ENCODE data around the gene RTKN. TPM values are rescaled to one million over a fixed set of nuclear protein-coding genes. Genes with fewer than 3 reads are reported as not detected.
A peak's percentile ranks its signal among the peaks of the same experiment; 100 is the strongest.

RTKN gene
- total and polyA plus RNA-seq, 2 of the 13 experiments (the other 11 are each of a cell fraction or from before 2014, with no cell fraction given), result 159 to 166 TPM

DNA sequence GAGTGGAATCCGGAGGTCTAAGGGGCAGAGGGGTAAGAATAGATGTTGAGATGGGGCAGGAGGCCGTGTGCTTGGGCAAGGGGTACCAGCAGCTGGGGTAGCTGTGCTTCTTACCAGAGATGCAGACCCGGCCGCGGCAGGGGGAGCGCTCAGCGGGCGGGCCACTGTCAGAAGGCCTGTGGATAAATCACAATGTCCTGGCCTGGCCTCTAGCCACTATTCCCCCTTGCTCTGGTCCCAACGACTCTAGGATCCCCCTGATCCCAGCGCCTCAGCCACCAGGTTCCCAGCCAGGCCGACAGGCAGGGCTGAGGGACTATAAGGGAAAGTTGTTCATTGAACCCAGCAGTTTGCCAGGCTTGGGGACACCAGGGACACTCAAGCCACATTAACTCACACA lies 11.2 kb downstream of the RTKN start:
- H3K27ac ChIP-seq (ENCODE audit: extremely low read length, insufficient read depth, low read length), result peak overlapping the region; percentile 80
- no peak for FAIRE-seq
- TF ChIP-seq ZNF292 (CRISPR knock-in tag; IDR thresholded peaks at IDR 0.05; ENCODE audit: borderline replicate concordance, low read depth) (no peak), JUNB (CRISPR knock-in tag; IDR thresholded peaks at IDR 0.05; ENCODE audit: borderline replicate concordance) (no peak), PRDM10 (CRISPR knock-in tag; IDR thresholded peaks at IDR 0.05; ENCODE audit: low read depth) (no peak), ZNF160 (CRISPR knock-in tag; IDR thresholded peaks at IDR 0.05) (0 out of 2 replicates have a peak, but pooled peaks have one; percentile 18), ZNF713 (CRISPR knock-in tag; IDR thresholded peaks at IDR 0.05) (0 out of 2 replicates have a peak, but pooled peaks have one; percentile 21), EED (CRISPR knock-in tag; IDR thresholded peaks at IDR 0.05) (peak; percentile 67; the same call in 1 of the 2 replicates), CEBPG (CRISPR knock-in tag; IDR thresholded peaks at IDR 0.05) (no peak), NFE2L1 (CRISPR knock-in tag; IDR thresholded peaks at IDR 0.05; ENCODE audit: borderline replicate concordance) (no peak), YEATS4 (CRISPR knock-in tag; IDR thresholded peaks at IDR 0.05; ENCODE audit: borderline replicate concordance) (no peak), KLF13 (CRISPR knock-in tag; IDR thresholded peaks at IDR 0.05) (0 out of 2 replicates have a peak, but pooled peaks have one; percentile 10), ZNF256 (CRISPR knock-in tag; conservative IDR thresholded peaks at IDR 0.05) (no peak), ZBTB42 (CRISPR knock-in tag; IDR thresholded peaks at IDR 0.05) (no peak), ZNF138 (CRISPR knock-in tag; IDR thresholded peaks at IDR 0.05; ENCODE audit: low read depth) (no peak), ZNF333 (CRISPR knock-in tag; IDR thresholded peaks at IDR 0.05; ENCODE audit: borderline replicate concordance) (no peak), POLR2AphosphoS2 (IDR thresholded peaks at IDR 0.05; ENCODE audit: low read depth, low read length) (no peak), YY1 (IDR thresholded peaks at IDR 0.05; ENCODE audit: insufficient read depth, insufficient replicate concordance, low read depth, low read length) (no peak)
- TF ChIP-seq, protein P1, sequence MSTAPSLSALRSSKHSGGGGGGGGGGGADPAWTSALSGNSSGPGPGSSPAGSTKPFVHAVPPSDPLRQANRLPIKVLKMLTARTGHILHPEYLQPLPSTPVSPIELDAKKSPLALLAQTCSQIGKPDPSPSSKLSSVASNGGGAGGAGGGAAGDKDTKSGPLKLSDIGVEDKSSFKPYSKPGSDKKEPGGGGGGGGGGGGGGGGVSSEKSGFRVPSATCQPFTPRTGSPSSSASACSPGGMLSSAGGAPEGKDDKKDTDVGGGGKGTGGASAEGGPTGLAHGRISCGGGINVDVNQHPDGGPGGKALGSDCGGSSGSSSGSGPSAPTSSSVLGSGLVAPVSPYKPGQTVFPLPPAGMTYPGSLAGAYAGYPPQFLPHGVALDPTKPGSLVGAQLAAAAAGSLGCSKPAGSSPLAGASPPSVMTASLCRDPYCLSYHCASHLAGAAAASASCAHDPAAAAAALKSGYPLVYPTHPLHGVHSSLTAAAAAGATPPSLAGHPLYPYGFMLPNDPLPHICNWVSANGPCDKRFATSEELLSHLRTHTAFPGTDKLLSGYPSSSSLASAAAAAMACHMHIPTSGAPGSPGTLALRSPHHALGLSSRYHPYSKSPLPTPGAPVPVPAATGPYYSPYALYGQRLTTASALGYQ (CRISPR knock-in tag; IDR thresholded peaks at IDR 0.05), result no peak

More for the DNA sequence above, 11.2 kb downstream of the RTKN start:
- no peaks in the 10 kb centered on the region for H3K9me3 ChIP-seq (ENCODE audit: low read length)
- H2AFZ ChIP-seq (ENCODE audit: low read length), result no peak overlapping the region
- peaks cover 47 to 78% of the 10 kb centered on the region in 2 experiments for H3K36me3 ChIP-seq (replicated peaks in 1 of 2; ENCODE audit: control insufficient read depth in 1 of 2, insufficient read depth in 2 of 2, low read length in 2 of 2)
- H3K79me2 ChIP-seq (ENCODE audit: insufficient read depth, low read length), result peaks cover 27% of the 10 kb centered on the region
- ChIA-PET POLR2A (interaction anchor here (1.0 to 9.5 kb wide), 17 partner anchors 9 to 223 kb away, joined by 3 to 272 read pairs (median 17); partner anchors contain the start of genes C2orf81, CCDC142, DQX1 and INO80B), CTCF (ENCODE audit: low intra/inter-chr PET ratio, low total read pairs) (no interaction called here)
- H3K27me3 ChIP-seq (ENCODE audit: control insufficient read depth in 1 of 2, insufficient read depth in 2 of 2, low read length in 2 of 2), result no peaks in the 10 kb centered on the region
- peaks cover 79% of the 10 kb centered on the region for H3K4me1 ChIP-seq (ENCODE audit: insufficient read depth, low read length)
- no TSS peak for BruUV-seq (replicated peaks)
- 63% methylated on average over 11 of the region's 11 CpGs for WGBS (ENCODE audit: low lambda C conversion rate)
- in situ Hi-C loops (cut with HindIII; ENCODE audit: extremely low pct_ligation_motif_present, low pct_unique_long_range_greater_than_20kb), result no loop called here
- DNase-seq (ENCODE audit: low spot score) (no peak), ATAC-seq (peak; percentile 12)
- H3K9ac ChIP-seq (ENCODE audit: insufficient read depth, low read depth, low read length), result peak overlapping the region; percentile 51
- peaks cover 20% of the 10 kb centered on the region; the same call in 1 of the 2 replicates for H4K20me1 ChIP-seq (ENCODE audit: insufficient read depth, low read length)
- peak overlapping the region in 1 of 3 experiments; percentile 41; a peak in 2 of 6 replicates for H3K4me3 ChIP-seq (replicated peaks in 1 of 3; ENCODE audit: insufficient read depth in 1 of 3, low read depth in 2 of 3, low read length in 3 of 3)
- H3K4me2 ChIP-seq (ENCODE audit: low read depth, low read length), result peak overlapping the region; percentile 67
- intact Hi-C loops (cut with micrococcal nuclease; ENCODE audit: unreplicated experiment), result loop anchor here (1.0 kb wide), 1 partner anchor 10 kb away; no protein-coding TSS in a partner anchor
